Trophoblast cell (in vitro differentiated cells and primary cell): ENCODE results near the gene PELI3.

Source experiments
- DNase-seq, 2 donors: peaks; one replicate each; pipeline ENCODE4 v3.0.0-alpha.2; 2016
- H2AFZ ChIP-seq: 2 replicates; pipeline ENCODE4 v1.6.1; 2013; ENCODE audit warnings: low read length, moderate library complexity, mild to moderate bottlenecking; ENCODE audit not compliant: insufficient read depth, poor library complexity
- H2AK5ac ChIP-seq: 2 replicates; pipeline ENCODE4 v1.6.1; 2013; ENCODE audit warnings: mild to moderate bottlenecking, low read length
- H2BK120ac ChIP-seq: 2 replicates; pipeline ENCODE4 v1.6.1; 2013; ENCODE audit warnings: low read length, mild to moderate bottlenecking, moderate library complexity; ENCODE audit not compliant: insufficient read depth, poor library complexity
- H2BK12ac ChIP-seq: 2 replicates; pipeline ENCODE4 v1.6.1; 2013; ENCODE audit warnings: mild to moderate bottlenecking, low read length, moderate library complexity
- H2BK5ac ChIP-seq: 2 replicates; pipeline ENCODE4 v1.6.1; 2013; ENCODE audit warnings: low read length, low read depth, moderate library complexity, mild to moderate bottlenecking; ENCODE audit not compliant: poor library complexity
- H3K14ac ChIP-seq: 2 replicates; pipeline ENCODE4 v1.6.1; 2013; ENCODE audit warnings: mild to moderate bottlenecking, low read length
- H3K18ac ChIP-seq: 2 replicates; pipeline ENCODE4 v1.6.1; 2013; ENCODE audit warnings: mild to moderate bottlenecking, low read length
- H3K23ac ChIP-seq: 2 replicates; pipeline ENCODE4 v1.6.1; 2013; ENCODE audit warnings: low read length
- H3K27ac ChIP-seq: 2 replicates; pipeline ENCODE4 v1.5.1; 2013; ENCODE audit warnings: low read depth, mild to moderate bottlenecking, inconsistent platforms, low read length, moderate library complexity
- H3K27me3 ChIP-seq: 2 replicates; pipeline ENCODE4 v1.6.1; 2013; ENCODE audit warnings: inconsistent platforms, mild to moderate bottlenecking, low read length, moderate library complexity; ENCODE audit not compliant: insufficient read depth
- H3K36me3 ChIP-seq, 2 experiments: 1 replicate in 1 of 2; 2 replicates in 1 of 2; pipeline ENCODE4 v1.6.1; 2013; ENCODE audit warnings: low read length in 2 of 2, mild to moderate bottlenecking in 2 of 2, moderate library complexity in 1 of 2; ENCODE audit not compliant: insufficient read depth in 2 of 2, control insufficient read depth in 1 of 2
- H3K4ac ChIP-seq: 2 replicates; pipeline ENCODE4 v1.6.1; 2013; ENCODE audit warnings: low read depth, mild to moderate bottlenecking, low read length, moderate library complexity
- H3K4me1 ChIP-seq, 2 experiments: 1 replicate in 1 of 2; 2 replicates in 1 of 2; pipeline ENCODE4 v1.6.1; 2013; ENCODE audit warnings: low read length in 2 of 2, mild to moderate bottlenecking in 2 of 2, moderate library complexity in 1 of 2; ENCODE audit not compliant: insufficient read depth in 2 of 2, control insufficient read depth in 1 of 2
- H3K4me2 ChIP-seq: 2 replicates; pipeline ENCODE4 v1.6.1; 2013; ENCODE audit warnings: inconsistent platforms, mild to moderate bottlenecking, low read length, moderate library complexity
- H3K4me3 ChIP-seq: 2 replicates; pipeline ENCODE4 v1.5.1; 2013; ENCODE audit warnings: mild to moderate bottlenecking, low read depth, low read length, inconsistent platforms
- H3K79me1 ChIP-seq: one replicate; pipeline ENCODE4 v1.6.1; 2013; ENCODE audit warnings: low read length
- H3K79me2 ChIP-seq: 2 replicates; pipeline ENCODE4 v1.6.1; 2013; ENCODE audit warnings: low read length, mild to moderate bottlenecking; ENCODE audit not compliant: control insufficient read depth, insufficient read depth, poor library complexity
- H3K9ac ChIP-seq: 2 replicates; pipeline ENCODE4 v1.6.1; 2013; ENCODE audit warnings: mild to moderate bottlenecking, low read length
- H3K9me3 ChIP-seq: 2 replicates; pipeline ENCODE4 v1.6.1; 2013; ENCODE audit warnings: low read depth, mild to moderate bottlenecking, control low read depth, inconsistent platforms, low read length; ENCODE audit not compliant: insufficient read depth
- H4K12ac ChIP-seq: 2 replicates; pipeline ENCODE4 v1.6.1; 2013; ENCODE audit warnings: low read depth, mild to moderate bottlenecking, low read length, moderate library complexity
- H4K8ac ChIP-seq: 2 replicates; pipeline ENCODE4 v1.6.1; 2013; ENCODE audit warnings: low read depth, mild to moderate bottlenecking, low read length, moderate library complexity
- H4K91ac ChIP-seq: one replicate; pipeline ENCODE4 v1.6.1; 2013; ENCODE audit warnings: low read depth, mild to moderate bottlenecking, low read length, moderate library complexity
- WGBS: extraction: QIAGEN DNeasy Blood & Tissue Kit; methylation state at CpG from one replicate; pipeline ENCODE4 v1.1.7; 2013; ENCODE audit warnings: missing lambda C conversion rate; ENCODE audit not compliant: insufficient read length, insufficient coverage; ENCODE audit errors: extremely low coverage; 5-methylcytosine and 5-hydroxymethylcytosine counted together

The PELI3 gene

GRCh38 chr11:66457826-66458225, 8.9 kb upstream of the PELI3 start:
- Histone ChIP-seq H2AFZ (no peak overlapping the region), H3K9me3 (no peaks in the 10 kb centered on the region), H2BK5ac (no peak overlapping the region), H3K23ac (no peak overlapping the region), H2BK12ac (no peak overlapping the region), H3K27me3 (no peaks in the 10 kb centered on the region), H3K4me2 (no peak overlapping the region), H3K4ac (no peak overlapping the region), H3K79me2 (no peaks in the 10 kb centered on the region), H4K8ac (no peak overlapping the region), H3K9ac (no peak overlapping the region), H3K79me1 (no peaks in the 10 kb centered on the region), H3K4me3 (no peak overlapping the region), H4K12ac (no peak overlapping the region), H3K18ac (no peak overlapping the region), H3K14ac (no peak overlapping the region), H4K91ac (no peak overlapping the region), H2BK120ac (no peak overlapping the region), H3K4me1 (peaks cover 6% of the 10 kb centered on the region in 2 experiments), H3K36me3 (no peaks in the 10 kb centered on the region), H2AK5ac (no peak overlapping the region), H3K27ac (no peak overlapping the region)
- WGBS: no CpG with 5 or more reads among the region's 6 CpGs
- DNase-seq: peak in 1 of 2 donors; percentile 44

- H3K4me3 ChIP-seq: no peak overlapping the region
- no peak overlapping the region for H3K14ac ChIP-seq
- H3K9me3 ChIP-seq: no peaks in the 10 kb centered on the region
- H2BK120ac ChIP-seq: no peak overlapping the region
- no peak overlapping the region for H4K8ac ChIP-seq
- H2AFZ ChIP-seq: no peak overlapping the region
- DNase-seq: no peak
- no peak overlapping the region for H3K27ac ChIP-seq
- no peaks in the 10 kb centered on the region for H3K79me1 ChIP-seq
- no peak overlapping the region for H2BK12ac ChIP-seq
- H3K4ac ChIP-seq: no peak overlapping the region
- no peak overlapping the region for H3K9ac ChIP-seq
- H3K4me1 ChIP-seq: peaks cover 6% of the 10 kb centered on the region in 2 experiments
- no CpG with 5 or more reads among the region's 5 CpGs for WGBS
- H3K18ac ChIP-seq: no peak overlapping the region
- no peak overlapping the region for H4K91ac ChIP-seq
- no peaks in the 10 kb centered on the region for H3K36me3 ChIP-seq
- no peaks in the 10 kb centered on the region for H3K27me3 ChIP-seq
- H2BK5ac ChIP-seq: no peak overlapping the region
- H3K23ac ChIP-seq: no peak overlapping the region
- no peaks in the 10 kb centered on the region for H3K79me2 ChIP-seq
- no peak overlapping the region for H2AK5ac ChIP-seq
- no peak overlapping the region for H4K12ac ChIP-seq
- peak overlapping the region; percentile 14 for H3K4me2 ChIP-seq
Observed at GRCh38 chr11:66459138-66459778, 7.4 kb upstream of the PELI3 start.

- no peak overlapping the region for H2AFZ ChIP-seq
- H4K12ac ChIP-seq: no peak overlapping the region
- no peak overlapping the region for H2BK120ac ChIP-seq
- H4K91ac ChIP-seq: no peak overlapping the region
- no peak for DNase-seq
- no peak overlapping the region for H3K4ac ChIP-seq
- no peak overlapping the region for H3K18ac ChIP-seq
- H3K27me3 ChIP-seq: no peaks in the 10 kb centered on the region
- H2BK5ac ChIP-seq: no peak overlapping the region
- no peaks in the 10 kb centered on the region for H3K36me3 ChIP-seq
- peaks cover 2 to 4% of the 10 kb centered on the region in 2 experiments for H3K4me1 ChIP-seq
- no peak overlapping the region for H3K14ac ChIP-seq
- H3K4me3 ChIP-seq: no peak overlapping the region
- H3K27ac ChIP-seq: no peak overlapping the region
- no peaks in the 10 kb centered on the region for H3K9me3 ChIP-seq
- H4K8ac ChIP-seq: no peak overlapping the region
- H3K9ac ChIP-seq: no peak overlapping the region
- H2BK12ac ChIP-seq: no peak overlapping the region
- no peak overlapping the region for H2AK5ac ChIP-seq
- peaks cover under 1% of the 10 kb centered on the region for H3K79me2 ChIP-seq
- H3K79me1 ChIP-seq: peaks cover 4% of the 10 kb centered on the region
- H3K4me2 ChIP-seq: no peak overlapping the region
- H3K23ac ChIP-seq: no peak overlapping the region
Observed at GRCh38 chr11:66462010-66462409, 4.7 kb upstream of the PELI3 start.

- WGBS: no CpG with 5 or more reads among the region's 3 CpGs
- H3K36me3 ChIP-seq: no peaks in the 10 kb centered on the region
- H4K91ac ChIP-seq: no peak overlapping the region
- H3K27ac ChIP-seq: no peak overlapping the region
- H2AFZ ChIP-seq: no peak overlapping the region
- no peak overlapping the region for H3K4ac ChIP-seq
- no peaks in the 10 kb centered on the region for H3K27me3 ChIP-seq
- no peak overlapping the region for H2BK12ac ChIP-seq
- no peak overlapping the region for H4K12ac ChIP-seq
- peaks cover 9 to 11% of the 10 kb centered on the region in 2 experiments for H3K4me1 ChIP-seq
- no peak for DNase-seq
- H3K4me2 ChIP-seq: no peak overlapping the region
- H3K14ac ChIP-seq: no peak overlapping the region
- H2AK5ac ChIP-seq: no peak overlapping the region
- H4K8ac ChIP-seq: no peak overlapping the region
- H3K9ac ChIP-seq: no peak overlapping the region
- H3K79me2 ChIP-seq: peaks cover 4% of the 10 kb centered on the region
- H3K23ac ChIP-seq: no peak overlapping the region
- H3K4me3 ChIP-seq: no peak overlapping the region
- H3K79me1 ChIP-seq: peaks cover 9% of the 10 kb centered on the region
- no peaks in the 10 kb centered on the region for H3K9me3 ChIP-seq
- H2BK120ac ChIP-seq: no peak overlapping the region
- no peak overlapping the region for H3K18ac ChIP-seq
- no peak overlapping the region for H2BK5ac ChIP-seq
Observed at GRCh38 chr11:66462911-66463310, 3.8 kb upstream of the PELI3 start.
